ENCODE measurements around the gene DOC2B. TPM values are rescaled to one million over a fixed set of nuclear protein-coding genes. Genes with fewer than 3 reads are reported as not detected.
A peak's percentile ranks its signal among the peaks of the same experiment; 100 is the strongest.

The DOC2B gene
- total and polyA plus RNA-seq, 10 donors: 0.91 to 17.0 (median 7.1) TPM

GRCh38 chr17:227946-228615 lies 46.6 kb upstream of the DOC2B start:
- Histone ChIP-seq H3K4me3 (no peak overlapping the region), H3K27me3 (replicated peaks in 1 of 7) (no peaks in the 10 kb centered on the region), H3K4me1 (peaks cover 3 to 59% (median 30%) of the 10 kb centered on the region in 6 donors), H3K9me3 (no peaks in the 10 kb centered on the region), H3K36me3 (no peaks in the 10 kb centered on the region), H3K27ac (peak overlapping the region in 7 of 8 donors; percentile 45 to 88 (median 74))
- intact Hi-C loops (cut with DNase I; ENCODE audit: low total_unique reads): no loop called here
- no peak for TF ChIP-seq POLR2A (IDR thresholded peaks at IDR 0.05)
- TF ChIP-seq CTCF (IDR thresholded peaks at IDR 0.05 in 8 of 11, conservative IDR thresholded peaks at IDR 0.05 in 3 of 11): no peak
- TF ChIP-seq POLR2AphosphoS5 (IDR thresholded peaks at IDR 0.05): no peak
- 82 to 88% (median 86%) methylated on average over 18 to 19 of the region's 19 CpGs for WGBS, 5 donors
- peak; percentile 44 for DNase-seq

- TF ChIP-seq POLR2A (IDR thresholded peaks at IDR 0.05) (no peak), POLR2AphosphoS5 (IDR thresholded peaks at IDR 0.05) (no peak), CTCF (IDR thresholded peaks at IDR 0.05 in 8 of 11, conservative IDR thresholded peaks at IDR 0.05 in 3 of 11) (no peak)
- Histone ChIP-seq H3K4me3 (no peak overlapping the region), H3K27me3 (replicated peaks in 1 of 7) (no peaks in the 10 kb centered on the region), H3K9me3 (no peaks in the 10 kb centered on the region), H3K36me3 (no peaks in the 10 kb centered on the region), H3K27ac (peak overlapping the region; percentile 31 to 88 (median 73)), H3K4me1 (peaks cover 1 to 53% (median 28%) of the 10 kb centered on the region in 6 donors)
- intact Hi-C loops (cut with DNase I; ENCODE audit: low total_unique reads): no loop called here
- DNase-seq: peak; percentile 62
- WGBS, 5 donors: 48 to 78% (median 70%) methylated on average over 5 to 15 of the region's 15 CpGs
These were observed 45.9 kb upstream of the DOC2B start for GRCh38 chr17:227078-227945.

GRCh38 chr17:226108-227077 lies 44.9 kb upstream of the DOC2B start:
- no peak overlapping the region for H3K4me3 ChIP-seq
- peaks cover 0 to 49% (median 25%) of the 10 kb centered on the region in 6 donors for H3K4me1 ChIP-seq
- intact Hi-C loops (cut with DNase I; ENCODE audit: low total_unique reads): no loop called here
- peak; percentile 75 for DNase-seq
- TF ChIP-seq POLR2AphosphoS5 (IDR thresholded peaks at IDR 0.05): peak; percentile 30 to 73 (median 55)
- TF ChIP-seq POLR2A (IDR thresholded peaks at IDR 0.05): no peak
- no peak for TF ChIP-seq CTCF (IDR thresholded peaks at IDR 0.05 in 8 of 11, conservative IDR thresholded peaks at IDR 0.05 in 3 of 11)
- H3K27me3 ChIP-seq (replicated peaks in 1 of 7): no peaks in the 10 kb centered on the region
- 77 to 85% (median 84%) methylated on average over 24 of the region's 24 CpGs for WGBS, 5 donors
- no peaks in the 10 kb centered on the region for H3K36me3 ChIP-seq
- H3K9me3 ChIP-seq: no peaks in the 10 kb centered on the region
- peak overlapping the region; percentile 31 to 88 (median 73) for H3K27ac ChIP-seq
